HG02840 (cell line): ENCODE data around the gene EIF4A3.
"Not testable (repeated sequence)": the region's sequence is repeated elsewhere in the genome, so short reads cannot be mapped to it uniquely, and the experiment has no call there.

Experiments used
- ATAC-seq: cut with Tn5 transposase; IDR thresholded peaks from one replicate; pipeline ENCODE4 v1.9.1; 2021; ENCODE audit warnings: mild to moderate bottlenecking, moderate library complexity, moderate number of reproducible peaks; ENCODE audit not compliant: unreplicated experiment, low FRiP score

Gene EIF4A3

DNA sequence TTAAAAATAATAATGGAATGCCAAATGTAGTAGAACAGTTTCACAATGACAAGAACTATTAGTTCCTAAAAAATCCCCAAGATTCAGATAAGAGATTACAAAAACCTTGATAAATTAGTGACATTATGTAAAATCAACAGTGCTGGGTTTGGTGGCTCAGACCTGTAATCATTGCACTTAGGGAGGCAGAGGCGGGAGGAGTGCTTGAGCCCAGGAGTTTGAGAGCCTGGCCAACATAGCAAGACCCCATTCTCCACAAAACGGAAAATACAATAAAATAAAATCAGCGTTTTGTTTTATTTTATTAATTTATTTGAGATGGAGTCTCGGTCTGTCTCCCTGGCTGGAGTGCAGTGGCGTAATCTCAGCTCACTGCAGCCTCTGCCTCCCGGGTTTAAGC is 27.0 kb upstream of the EIF4A3 start:
- no peak for ATAC-seq

DNA sequence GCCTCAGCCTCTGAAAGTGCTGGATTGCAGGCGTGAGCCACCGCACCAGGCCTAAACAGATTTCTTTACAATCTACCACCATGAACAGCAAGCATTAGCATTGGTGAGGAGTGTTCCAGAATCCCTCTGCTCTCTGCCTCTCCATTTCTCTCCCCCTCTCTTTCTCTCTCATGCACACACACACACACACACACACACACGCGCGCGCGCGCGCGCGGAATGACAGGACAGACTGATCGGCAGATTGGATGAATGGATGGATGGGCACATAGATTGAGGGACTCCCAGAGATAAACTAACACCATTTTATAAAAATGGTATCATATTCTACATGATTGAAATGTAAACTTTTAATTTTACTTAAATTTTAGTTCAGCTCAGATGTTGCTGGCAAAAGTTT is 26.2 kb upstream of the EIF4A3 start:
- no peak for ATAC-seq

DNA sequence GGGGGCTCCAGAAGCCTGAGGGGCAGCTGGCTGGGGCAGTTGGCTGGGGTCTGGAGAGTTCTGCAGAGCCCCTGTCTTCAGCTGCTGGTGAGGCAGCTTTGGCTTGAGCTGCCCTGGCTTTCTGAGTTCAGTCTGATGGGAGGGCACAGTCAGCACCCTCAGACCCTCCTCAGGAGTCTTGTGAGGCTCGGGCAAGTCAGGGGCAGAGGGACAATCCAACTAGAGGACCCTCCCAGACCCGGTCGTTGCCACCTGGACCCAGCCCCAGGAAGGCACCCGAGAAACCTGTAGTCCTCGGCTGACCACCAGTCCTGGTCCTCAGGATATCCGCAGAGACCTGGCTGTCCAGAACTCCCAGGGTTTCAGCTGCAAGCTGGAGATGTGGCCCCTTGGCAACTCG is 24.8 kb upstream of the EIF4A3 start:
- ATAC-seq: no peak

DNA sequence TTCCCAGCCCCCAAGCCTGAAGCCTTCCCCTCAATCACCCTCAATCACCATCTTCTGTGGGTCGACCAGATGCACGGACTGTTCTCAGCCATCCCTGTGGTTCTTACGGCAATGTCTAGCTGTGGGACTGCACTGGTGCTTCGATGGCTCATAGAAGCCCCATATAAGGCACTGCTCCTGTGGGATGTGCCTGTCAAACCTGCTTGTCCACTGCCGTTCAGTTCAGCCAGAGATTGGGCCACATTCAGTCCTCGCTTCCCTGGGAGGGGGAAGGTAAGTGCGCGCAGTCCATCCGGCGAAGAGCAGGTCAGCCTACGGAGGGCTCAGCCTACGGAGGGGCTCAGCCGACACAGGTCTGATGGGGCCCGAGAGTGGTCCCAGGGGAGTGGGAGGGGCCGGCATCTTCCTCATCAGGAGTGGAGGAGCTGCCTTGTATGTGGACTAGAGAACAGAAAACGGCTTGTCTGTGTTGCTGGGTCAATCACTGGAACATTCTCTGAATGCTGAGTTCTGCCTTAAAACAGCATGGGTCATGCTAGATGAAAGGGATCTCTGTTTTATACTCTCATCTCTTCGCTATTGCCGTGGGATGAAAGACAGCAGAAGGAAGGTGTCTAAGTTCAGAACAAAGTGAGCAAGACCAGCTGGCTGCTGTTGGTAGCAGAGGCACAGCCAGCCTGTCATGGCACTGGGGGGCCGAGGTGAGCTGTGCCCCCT is 23.0 kb upstream of the EIF4A3 start, which contains the start of gene CARD14:
TSS of gene CARD14 (plus strand) at position 247 of the 717 bp plus-strand sequence. CDS start 11,409 bp downstream, outside the sequence.
- no peak for ATAC-seq

DNA sequence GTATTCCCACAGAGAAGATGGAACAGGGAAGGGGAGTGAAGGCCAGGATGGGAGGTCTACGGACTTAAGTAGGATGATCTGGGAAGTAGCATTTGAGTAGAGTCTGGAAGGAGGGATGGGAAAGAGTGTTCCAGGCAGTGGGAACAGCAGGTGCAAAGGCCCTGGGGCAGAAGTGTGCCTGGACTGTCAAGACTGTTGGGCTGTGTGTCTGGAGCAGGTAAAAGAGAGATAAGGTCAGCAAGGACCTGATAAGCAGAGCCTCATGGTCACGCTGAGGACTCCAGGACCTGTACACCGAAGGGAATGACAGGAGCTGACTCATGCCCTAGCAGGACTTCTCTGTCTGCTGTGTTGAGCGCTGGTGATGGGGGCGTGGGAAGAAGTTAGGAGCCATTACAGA is 22.2 kb upstream of the EIF4A3 start:
- ATAC-seq: no peak

DNA sequence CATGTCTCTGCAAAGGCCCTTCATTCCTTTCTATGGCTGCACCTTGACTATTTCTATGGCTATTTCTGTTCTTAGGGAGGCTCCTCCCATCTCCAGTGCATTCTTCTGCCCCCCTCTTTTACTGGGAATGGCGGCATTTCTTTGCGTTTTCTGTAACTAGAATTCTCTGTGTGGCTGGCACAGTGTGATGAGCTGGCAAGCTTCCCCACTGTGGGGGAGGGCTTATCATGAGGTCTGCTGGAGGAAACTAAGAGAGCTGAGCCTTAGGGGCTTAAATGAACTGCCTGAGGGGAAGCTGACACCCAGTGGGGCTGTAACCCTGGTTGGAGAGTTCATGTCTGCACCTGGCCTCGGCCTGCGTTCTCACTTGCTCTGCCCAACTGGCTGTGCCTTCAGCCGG is 21.4 kb upstream of the EIF4A3 start:
- ATAC-seq: no peak

DNA sequence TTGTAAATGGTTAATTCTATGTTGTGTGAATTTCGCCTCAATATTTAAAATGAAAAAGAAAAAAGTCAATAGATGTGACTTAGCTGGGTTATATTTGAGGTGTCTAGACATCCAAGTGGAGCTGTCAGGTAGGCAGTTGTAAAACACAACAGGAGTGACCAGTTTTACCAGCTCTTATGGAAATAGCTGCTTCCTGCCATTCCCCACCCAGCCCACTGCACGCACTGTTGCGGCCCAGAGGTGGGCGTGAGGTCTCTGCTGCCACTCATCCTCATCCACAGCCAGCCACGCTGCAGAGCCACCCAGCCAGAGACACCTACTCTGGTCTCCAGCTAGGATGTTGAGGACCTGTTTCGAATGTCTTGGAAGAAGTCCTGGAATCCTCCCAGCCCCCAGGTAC is 19.5 kb upstream of the EIF4A3 start:
- no peak for ATAC-seq

DNA sequence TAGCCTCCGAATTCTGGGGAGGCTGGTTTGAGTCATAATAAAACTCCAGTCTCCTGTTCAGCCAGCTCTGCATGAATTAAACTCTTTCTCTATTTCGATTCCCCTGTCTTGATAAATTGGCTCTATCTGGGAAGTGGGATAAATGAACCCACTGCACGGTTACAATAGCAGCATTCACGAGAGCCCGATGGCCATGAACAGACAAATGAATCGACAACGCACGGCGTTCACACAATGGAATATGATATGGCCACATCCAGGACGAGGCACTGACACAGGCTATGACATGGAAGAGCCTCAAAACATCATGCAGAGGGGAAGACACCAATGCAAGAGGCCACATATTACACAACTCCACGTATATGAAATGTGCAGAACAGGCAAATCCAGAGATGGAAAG is 17.3 kb upstream of the EIF4A3 start:
- no peak for ATAC-seq

DNA sequence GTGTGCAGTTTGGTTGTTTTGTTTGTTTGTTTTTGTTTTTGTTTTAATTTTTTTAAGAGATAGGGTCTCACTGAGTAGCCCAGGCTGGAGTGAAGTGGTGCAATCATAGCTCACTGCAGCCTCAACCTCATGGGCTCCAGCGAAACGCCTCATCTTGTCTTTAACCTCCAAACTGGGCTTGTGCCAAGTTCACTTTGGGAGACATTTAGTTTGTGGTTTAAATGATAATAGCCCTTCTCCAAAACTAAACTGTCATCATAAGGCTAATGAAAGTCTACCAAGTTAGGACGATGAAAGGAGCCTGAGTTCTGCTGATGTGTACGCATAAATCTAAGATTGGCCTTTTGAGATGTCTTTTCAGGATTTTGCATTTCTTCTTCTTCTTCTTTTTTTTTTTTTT is 16.4 kb upstream of the EIF4A3 start:
- ATAC-seq: no peak

DNA sequence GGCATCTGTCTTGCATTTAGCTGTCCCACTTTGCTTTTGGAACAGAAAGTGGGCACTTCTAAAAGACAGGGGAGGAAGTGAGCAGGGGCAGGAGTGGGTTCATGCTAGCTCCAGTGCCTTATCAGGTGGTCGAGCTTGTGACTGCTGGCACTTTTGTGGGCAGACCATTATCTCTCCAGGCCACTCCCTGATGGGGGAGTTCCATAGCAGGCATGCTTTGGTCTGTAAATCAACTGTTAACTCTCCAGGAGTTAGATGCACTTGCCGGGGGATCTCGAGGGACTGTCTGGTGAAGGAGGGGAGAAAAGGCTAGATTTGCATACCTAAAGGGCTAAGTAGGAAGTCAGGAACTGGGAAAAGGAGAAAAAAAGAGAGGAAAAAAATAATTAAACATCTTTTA is 13.6 kb upstream of the EIF4A3 start:
- ATAC-seq: no peak

DNA sequence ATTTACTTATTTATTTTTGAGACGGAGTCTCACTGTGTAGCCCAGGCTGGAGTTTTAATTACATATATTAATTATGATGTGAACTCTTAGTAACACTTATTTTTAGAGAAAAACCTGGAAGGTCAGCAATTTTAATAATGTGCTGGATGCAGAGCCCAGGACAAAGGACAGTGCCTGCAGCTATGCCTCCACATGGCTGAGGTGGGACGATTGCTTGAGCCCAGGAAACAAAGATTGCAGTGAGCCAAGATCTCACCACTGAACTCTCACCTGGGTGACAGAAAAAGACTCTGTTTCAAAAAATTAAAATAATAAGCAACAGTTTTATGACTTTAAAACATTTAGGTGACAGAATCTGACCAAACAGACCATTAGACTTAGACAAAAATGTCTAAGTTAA is 11.9 kb upstream of the EIF4A3 start:
- no peak for ATAC-seq

DNA sequence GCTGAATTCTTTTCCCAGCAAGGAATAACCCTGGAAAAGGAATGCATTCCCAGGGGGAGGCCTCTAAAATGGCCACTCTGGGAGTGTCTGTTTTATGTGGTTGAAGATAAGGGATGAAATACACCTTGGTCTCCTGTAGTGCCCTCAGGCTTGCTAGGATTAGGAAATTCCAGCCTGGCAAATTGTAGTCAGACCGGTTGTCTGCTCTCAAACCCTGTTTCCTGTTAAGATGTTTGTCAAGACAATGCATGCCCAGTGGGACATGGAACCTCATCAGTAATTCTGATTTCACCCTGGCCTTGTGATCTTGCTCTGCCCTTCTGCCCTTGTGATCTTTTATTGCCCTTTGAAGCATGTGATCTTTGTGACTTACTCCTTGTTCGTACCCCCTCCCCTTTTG is 8.7 kb upstream of the EIF4A3 start:
- ATAC-seq: not testable (repeated sequence)

DNA sequence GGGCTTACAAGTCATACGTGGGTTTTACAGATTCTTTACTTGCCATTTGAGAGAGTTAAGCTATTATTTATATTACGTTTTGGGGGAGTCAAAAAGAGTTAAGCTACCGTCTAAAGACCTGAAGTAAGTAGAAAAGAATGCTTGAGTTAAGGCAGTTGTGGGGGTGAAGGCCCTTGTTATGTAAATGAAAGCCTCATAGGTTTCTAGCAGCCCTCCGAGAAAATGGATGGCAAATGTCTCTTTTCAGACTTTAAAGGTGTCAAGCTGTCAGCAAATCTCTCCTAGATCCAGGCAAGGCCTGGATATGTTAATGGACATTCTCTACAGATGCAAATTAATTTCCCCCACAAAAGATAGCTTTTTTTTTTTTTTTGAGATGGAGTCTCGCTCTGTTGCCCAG is 7.2 kb upstream of the EIF4A3 start:
- ATAC-seq: no peak

DNA sequence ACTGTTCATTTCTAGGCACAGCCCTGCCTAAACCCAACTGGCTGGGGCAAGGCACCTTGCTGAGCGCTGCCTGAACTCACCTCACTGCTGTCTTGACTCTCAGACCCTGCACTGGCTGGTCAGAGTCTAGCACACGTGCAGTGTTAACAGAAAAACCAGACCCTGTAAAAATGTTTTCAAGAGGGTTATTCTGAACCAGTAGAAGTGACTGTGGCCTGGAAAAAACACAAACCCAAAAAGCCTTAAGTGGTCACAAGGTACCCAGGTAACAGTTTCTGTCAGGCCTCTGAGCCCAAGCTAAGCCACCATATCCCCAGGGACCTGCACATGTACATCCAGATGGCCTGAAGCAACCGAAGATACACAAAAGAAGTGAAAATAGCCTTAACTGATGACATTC is 6.1 kb upstream of the EIF4A3 start:
- ATAC-seq: peak; percentile 70

DNA sequence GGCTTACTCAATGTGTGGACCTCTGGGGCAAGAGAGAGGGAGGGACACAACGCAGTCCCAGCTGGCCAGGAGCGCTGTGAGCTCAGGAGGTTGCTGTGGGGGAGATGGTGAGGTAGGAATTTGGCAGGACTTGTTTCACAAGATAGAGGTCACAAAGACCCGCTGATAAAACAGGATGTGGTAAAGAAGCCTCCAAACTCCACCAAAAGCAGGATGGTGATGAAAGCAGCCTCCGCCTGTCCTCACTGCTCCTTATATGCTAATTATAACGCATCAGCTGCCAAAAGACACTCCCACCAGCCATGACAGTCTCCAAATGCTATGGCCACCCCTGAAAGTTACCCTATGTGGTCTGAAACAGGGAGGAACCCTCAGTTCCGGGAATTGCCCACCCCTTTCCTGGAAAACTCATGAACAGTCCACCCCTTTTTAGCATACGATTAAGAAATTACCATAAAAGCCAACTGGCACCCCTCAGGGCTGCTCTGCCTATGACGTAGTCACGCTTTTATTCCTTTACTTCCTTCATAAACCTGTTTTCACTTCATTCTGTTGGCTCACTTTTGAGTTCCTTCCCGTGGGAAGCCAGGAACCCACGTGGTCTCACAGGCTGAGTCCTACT is 5.3 kb upstream of the EIF4A3 start:
- no peak for ATAC-seq

DNA sequence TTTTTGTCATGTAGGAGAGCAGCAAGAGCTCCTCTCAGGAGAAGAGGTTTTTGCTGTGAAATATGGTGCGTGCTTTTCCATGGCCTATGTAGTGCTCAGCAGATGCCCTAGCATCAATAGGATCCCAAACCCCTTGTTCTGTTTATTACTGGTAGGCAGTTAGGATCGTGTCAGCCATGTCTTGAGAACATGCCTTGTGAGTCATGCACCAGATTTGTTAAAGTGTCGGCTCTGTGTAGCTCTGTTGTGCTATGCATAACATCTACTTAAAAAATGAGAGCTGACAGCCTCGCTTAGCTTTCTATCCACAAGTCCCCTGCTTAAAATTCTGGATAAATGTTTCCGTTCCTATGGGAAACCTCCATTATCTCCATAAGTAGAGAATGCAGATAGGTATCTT is 4.4 kb upstream of the EIF4A3 start:
- no peak for ATAC-seq

DNA sequence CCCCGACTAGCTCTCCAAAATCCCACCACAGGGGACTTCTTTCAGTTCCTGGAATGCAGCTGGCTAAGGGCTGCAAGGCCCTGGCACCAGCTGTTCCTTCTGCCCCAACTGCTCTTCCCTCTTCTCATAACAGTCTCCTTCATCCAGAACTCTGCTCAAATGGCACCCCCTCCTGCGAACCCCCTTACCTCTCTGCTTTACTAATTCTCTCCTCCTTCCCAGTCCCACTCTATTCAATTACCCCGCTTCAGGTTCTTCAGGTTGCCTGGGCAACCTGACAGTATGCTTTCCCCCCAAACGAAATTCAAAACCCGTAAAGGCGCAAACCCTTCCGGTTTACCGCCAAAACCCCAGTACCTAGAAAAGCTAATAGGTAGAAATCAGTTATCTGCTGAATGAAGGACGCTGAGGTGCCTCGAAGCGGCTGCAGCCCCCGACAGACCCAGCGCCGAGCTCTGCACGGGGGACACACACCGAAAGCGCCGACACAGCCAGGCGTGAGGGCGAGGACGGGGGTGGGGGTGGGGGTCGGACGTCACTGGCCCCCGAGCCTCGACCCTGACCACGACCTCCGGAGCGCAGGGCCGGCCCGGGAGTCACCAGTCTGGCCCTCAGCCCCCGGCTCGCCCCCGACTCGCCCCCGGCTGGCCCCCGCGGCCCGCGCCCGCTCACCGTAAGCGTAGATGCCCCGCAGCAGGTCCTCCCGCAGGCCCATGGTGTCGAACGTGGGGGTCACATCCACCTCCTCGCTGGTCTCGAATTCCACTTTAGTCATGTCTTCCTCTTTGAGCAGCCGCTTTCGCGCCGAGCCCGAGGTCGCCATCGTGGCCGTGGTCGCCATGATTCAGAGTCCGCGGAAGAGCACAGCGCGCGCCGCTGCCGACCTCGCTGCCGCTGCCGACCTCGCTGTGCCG is 550 bp downstream of the EIF4A3 start:
- ATAC-seq: peak; percentile 19

DNA sequence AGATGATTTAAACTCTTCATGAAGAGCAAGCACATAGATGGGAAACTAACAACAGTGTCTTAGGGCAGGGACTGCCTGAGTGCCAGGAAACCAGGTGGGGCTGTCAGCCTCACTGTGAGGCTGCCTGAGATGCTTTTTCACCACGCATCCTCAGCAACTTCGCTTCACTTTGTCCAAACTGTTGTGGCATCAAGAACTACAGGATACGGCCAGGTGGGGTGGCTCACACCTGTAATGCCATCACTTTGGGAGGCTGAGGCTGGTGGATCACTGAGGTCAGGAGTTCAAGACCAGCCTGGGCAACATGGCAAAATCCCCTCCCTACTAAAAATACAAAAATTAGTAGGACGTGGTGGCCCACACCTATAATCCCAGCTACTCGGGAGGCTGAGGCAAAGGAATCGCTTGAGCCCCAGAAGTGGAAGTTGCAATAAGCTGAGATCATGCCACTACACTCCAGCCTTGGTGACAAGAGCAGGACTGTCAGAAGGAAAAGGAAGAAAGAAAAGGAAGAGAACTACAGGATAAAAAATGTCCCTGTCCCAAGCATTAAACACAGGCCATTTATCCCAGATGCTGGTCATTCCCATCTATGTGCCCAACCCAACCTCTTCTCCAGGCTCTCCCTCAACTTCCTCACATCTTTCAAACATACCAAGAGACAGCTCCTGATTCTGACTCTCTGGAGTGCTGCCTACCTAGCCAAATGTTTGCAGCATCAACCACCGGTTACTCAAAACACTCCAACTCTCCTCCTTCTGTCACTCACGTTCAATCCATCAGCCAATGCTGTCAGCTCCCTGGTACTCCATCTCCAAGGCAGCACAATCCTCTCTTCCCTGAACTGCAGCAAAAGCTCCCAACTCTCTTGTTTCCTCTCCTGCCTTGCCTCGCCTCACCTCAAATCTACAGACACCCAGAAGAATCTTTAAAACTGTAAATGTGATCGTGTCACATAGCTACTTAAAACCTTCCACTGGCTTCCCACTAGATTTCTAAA is 1.6 kb downstream of the EIF4A3 start:
- ATAC-seq: no peak

DNA sequence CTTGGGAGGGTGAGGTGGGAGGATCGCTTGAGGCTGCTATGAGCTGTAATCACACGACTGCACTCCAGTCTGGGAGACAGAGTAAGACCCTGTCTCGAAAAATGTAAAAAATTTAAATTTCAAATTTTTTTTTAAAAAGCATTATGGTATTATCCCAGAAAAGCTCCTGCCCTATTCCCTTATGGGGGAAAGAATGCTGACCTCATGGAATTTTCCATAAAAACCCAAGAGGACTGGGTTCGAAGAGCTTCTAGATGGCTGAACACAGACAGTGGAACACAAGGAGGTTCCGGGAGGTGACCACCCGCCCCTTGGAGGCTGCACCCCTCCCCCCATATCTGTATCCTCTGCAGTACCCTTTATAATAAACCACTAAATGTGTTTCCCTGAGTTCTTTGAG is 4.0 kb downstream of the EIF4A3 start:
- no peak for ATAC-seq
